HepG2 (cell line): ENCODE results near the gene CA10. TPM values are rescaled to one million over a fixed set of nuclear protein-coding genes. Genes with fewer than 3 reads are reported as not detected.

Source experiments
- ATAC-seq: fragments of 200-7000 bp; cut with Tn5 transposase; 3 replicates; pipeline ENCODE4 v1.9.1; 2020; ENCODE audit warnings: mild to moderate bottlenecking, moderate library complexity
- BruUV-seq: library from RNA; stranded (reverse); fragments of 400-500 nt; replicated peaks from 2 replicates; lab custom pipeline; 2021; lab: Mats Ljungman, UMichigan
- CTCF ChIA-PET: fragments of 300-600 bp; formaldehyde crosslinking; extraction: SDS; loops from one replicate; lab custom pipeline; 2021; ENCODE audit warnings: low total read pairs, inconsistent platforms, low intra/inter-chr PET ratio; lab: Yijun Ruan, JAX
- POLR2A ChIA-PET: fragments of 350-600 bp; sonication (Branson Sonifier 250); formaldehyde crosslinking; loops from one replicate; lab custom pipeline; 2020; ENCODE audit warnings: antibody characterized with exemption, inconsistent platforms; lab: Yijun Ruan, JAX
- DNase-seq: peaks from one replicate; pipeline ENCODE4 v3.0.0-alpha.2; 2015; ENCODE audit warnings: low spot score
- FAIRE-seq: peaks from 3 replicates; lab custom pipeline; 2011; peaks lifted over from hg19 to GRCh38; lab: Jason Lieb, UNC
- H2AFZ ChIP-seq: one replicate; pipeline ENCODE4 v1.6.1; 2011; ENCODE audit warnings: low read length, inconsistent platforms
- H3K27ac ChIP-seq: fragments of 300-600 bp; 3 replicates; pipeline ENCODE4 v1.8.0; 2011; ENCODE audit warnings: mixed run types, mild to moderate bottlenecking, mixed read lengths, low read length, inconsistent platforms; ENCODE audit not compliant: insufficient read depth; ENCODE audit errors: extremely low read length
- H3K27me3 ChIP-seq, 2 experiments: fragments of 200-600 bp in 1 of 2; 2 replicates in 1 of 2; 3 replicates in 1 of 2; pipeline versions ENCODE4 v1.6.0 to v1.8.0; 2011; ENCODE audit warnings: low read length in 2 of 2, mild to moderate bottlenecking in 2 of 2, moderate library complexity in 2 of 2, inconsistent platforms in 1 of 2; ENCODE audit not compliant: insufficient read depth in 2 of 2, control insufficient read depth in 1 of 2
- H3K36me3 ChIP-seq, 2 experiments: fragments of 200-600 bp in 1 of 2; replicated peaks in 1 of 2; 2 replicates in 1 of 2; 3 replicates in 1 of 2; pipeline versions ENCODE4 v1.5.1 to v1.8.0; 2011; ENCODE audit warnings: low read length in 2 of 2, inconsistent platforms in 1 of 2; ENCODE audit not compliant: insufficient read depth in 2 of 2, control insufficient read depth in 1 of 2
- H3K4me1 ChIP-seq: 2 replicates; pipeline ENCODE4 v1.5.1; 2012; ENCODE audit warnings: low read length, inconsistent platforms; ENCODE audit not compliant: insufficient read depth
- H3K4me2 ChIP-seq: 2 replicates; pipeline ENCODE4 v1.6.0; 2011; ENCODE audit warnings: low read depth, low read length, inconsistent platforms
- H3K4me3 ChIP-seq, 3 experiments: fragments of 200-600 bp in 1 of 3; sonication (generic), shearing (Covaris generic) in 1 of 3; replicated peaks in 1 of 3; 2 replicates each; pipeline ENCODE4 v1.5.1; 2011 to 2016; ENCODE audit warnings: low read length in 3 of 3, inconsistent platforms in 2 of 3, low read depth in 2 of 3, mild to moderate bottlenecking in 2 of 3, control low read depth in 1 of 3, mixed read lengths in 1 of 3; ENCODE audit not compliant: insufficient read depth in 1 of 3
- H3K79me2 ChIP-seq: one replicate; pipeline ENCODE4 v1.6.1; 2011; ENCODE audit warnings: low read length, inconsistent platforms; ENCODE audit not compliant: insufficient read depth
- H3K9ac ChIP-seq: 2 replicates; pipeline ENCODE4 v1.6.0; 2011; ENCODE audit warnings: mild to moderate bottlenecking, low read depth, low read length, inconsistent platforms; ENCODE audit not compliant: insufficient read depth
- H3K9me3 ChIP-seq: 2 replicates; pipeline ENCODE4 v1.5.1; 2012; ENCODE audit warnings: mild to moderate bottlenecking, low read length
- H4K20me1 ChIP-seq: 2 replicates; pipeline ENCODE4 v1.6.0; 2011; ENCODE audit warnings: inconsistent platforms, mild to moderate bottlenecking, low read length, moderate library complexity; ENCODE audit not compliant: insufficient read depth
- BORCS8-MEF2B ChIP-seq: sonication (generic); formaldehyde crosslinking; IDR thresholded peaks from 2 replicates; pipeline ENCODE4 v1.8.0; 2022; ENCODE audit warnings: mild to moderate bottlenecking, missing genetic modification reagents
- CEBPB ChIP-seq: IDR thresholded peaks from 2 replicates; pipeline ENCODE4 v1.6.1; 2011; ENCODE audit warnings: low read depth, low read length, improper control_type of control experiment, borderline replicate concordance
- HOXA7 ChIP-seq: sonication (generic); formaldehyde crosslinking; IDR thresholded peaks from 2 replicates; pipeline ENCODE4 v1.8.1; 2022; ENCODE audit warnings: mild to moderate bottlenecking, missing genetic modification reagents, moderate library complexity
- IRF2 ChIP-seq: IDR thresholded peaks from 2 replicates; pipeline ENCODE4 v1.6.1; 2018; ENCODE audit warnings: missing genetic modification reagents, missing compliant biosample characterization
- NFE2L1 ChIP-seq: sonication (generic); formaldehyde crosslinking; IDR thresholded peaks from 2 replicates; pipeline ENCODE4 v1.4.0; 2020; ENCODE audit warnings: missing genetic modification reagents, mild to moderate bottlenecking, borderline replicate concordance
- RELA ChIP-seq: sonication (generic); formaldehyde crosslinking; IDR thresholded peaks from 2 replicates; pipeline ENCODE4 v1.4.0; 2020; ENCODE audit warnings: missing genetic modification reagents
- SMAD1 ChIP-seq: sonication (generic); formaldehyde crosslinking; IDR thresholded peaks from 2 replicates; pipeline ENCODE4 v1.4.0; 2020; ENCODE audit warnings: missing genetic modification reagents, low read depth, mild to moderate bottlenecking, borderline replicate concordance
- THYN1 ChIP-seq: sonication (generic); formaldehyde crosslinking; IDR thresholded peaks from 2 replicates; pipeline ENCODE4 v1.8.1; 2023; ENCODE audit warnings: low read depth, mild to moderate bottlenecking, moderate library complexity, missing genetic modification reagents, borderline replicate concordance
- ZFP1 ChIP-seq: IDR thresholded peaks from 2 replicates; pipeline ENCODE4 v1.6.1; 2016
- ZNF839 ChIP-seq: sonication (generic); formaldehyde crosslinking; IDR thresholded peaks from 2 replicates; pipeline ENCODE4 v1.4.0; 2020; ENCODE audit warnings: missing genetic modification reagents, mild to moderate bottlenecking, borderline replicate concordance
- WGBS: methylation state at CpG from one replicate; pipeline ENCODE4 v1.1.6; 2017; ENCODE audit warnings: low lambda C conversion rate; 5-methylcytosine and 5-hydroxymethylcytosine counted together
- in situ Hi-C: cut with HindIII; loops from 2 replicates; pipeline ENCODE4 v1.10.0; 2017; ENCODE audit warnings: low pct_unique_long_range_greater_than_20kb; ENCODE audit not compliant: extremely low pct_ligation_motif_present
- intact Hi-C: fragments of 100-400 bp; cut with micrococcal nuclease; formaldehyde crosslinking; loops from one replicate; pipeline ENCODE4 v1.10.0; 2022; ENCODE audit not compliant: unreplicated experiment
- polyA plus RNA-seq, 8 experiments: library from polyadenylated mRNA; depleted of rRNA in 3 of 8; stranded (reverse) in 7 of 8; unstranded in 1 of 8; fragments of >200 nt; fragmentation: Illumina TruSeq in 4 of 8; extraction: Trizol in 4 of 8; gene quantifications; 2 replicates each; pipeline versions ENCODE4 v1.2.1 to v1.2.3, GENCODE V29; 2011 to 2016; ENCODE audit warnings: low read depth in 4 of 8, missing spikeins in 1 of 8, mixed read lengths in 1 of 8; ENCODE audit not compliant: insufficient read depth in 1 of 8
- total RNA-seq, 5 experiments: library from RNA; depleted of rRNA; stranded (reverse); fragments of >200 nt; fragmentation: Illumina TruSeq; extraction: Trizol; gene quantifications; 2 replicates each; pipeline ENCODE4 v1.2.3, GENCODE V29; 2016; ENCODE audit warnings: low read depth in 1 of 5

The CA10 gene
- total and polyA plus RNA-seq, 2 of the 13 experiments (the other 11 are each of a cell fraction or from before 2014, with no cell fraction given), result not detected

DNA sequence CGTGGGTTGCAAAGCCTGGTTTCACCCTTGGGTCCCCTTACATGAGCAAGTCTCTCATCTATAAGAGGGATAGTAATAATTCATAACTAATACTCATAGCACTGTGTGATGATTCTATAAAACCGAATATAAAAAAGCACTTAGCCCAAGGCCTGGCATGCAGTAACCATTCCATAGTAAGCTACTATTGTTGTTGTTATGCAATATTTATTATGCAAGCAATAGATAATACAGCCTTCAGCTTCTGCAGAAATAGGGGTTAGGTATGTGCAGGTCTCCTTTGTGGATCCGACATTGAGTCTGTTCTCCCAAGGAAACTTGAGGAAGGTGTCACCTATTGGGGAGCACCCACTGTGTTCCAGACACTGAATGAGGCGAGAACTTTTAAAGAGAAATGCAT, 497.1 kb downstream of the CA10 start:
- Histone ChIP-seq H4K20me1 (no peaks in the 10 kb centered on the region), H3K27me3 (no peaks in the 10 kb centered on the region), H3K4me2 (no peak overlapping the region), H2AFZ (no peak overlapping the region), H3K79me2 (no peaks in the 10 kb centered on the region), H3K27ac (no peak overlapping the region), H3K4me3 (no peak overlapping the region), H3K4me1 (no peaks in the 10 kb centered on the region), H3K9me3 (no peaks in the 10 kb centered on the region), H3K9ac (no peak overlapping the region), H3K36me3 (no peaks in the 10 kb centered on the region)
- DNase-seq (no peak), ATAC-seq (no peak), FAIRE-seq (no peak)
- intact Hi-C loops (no loop called here), in situ Hi-C loops (no loop called here)
- CTCF ChIA-PET, result no interaction called here
- 3% methylated on average over 4 of the region's 4 CpGs for WGBS
- no peak for TF ChIP-seq BORCS8-MEF2B
- peak; percentile 19; the same call in 1 of the 2 replicates for TF ChIP-seq CEBPB
- POLR2A ChIA-PET, result no interaction called here
- BruUV-seq, result no TSS peak

- intact Hi-C loops, result no loop called here
Measured at GRCh38 chr17:51660266-51660665, 498.2 kb downstream of the CA10 start.

More at GRCh38 chr17:51660266-51660665, 498.2 kb downstream of the CA10 start:
- Histone ChIP-seq H3K27ac (no peak overlapping the region), H4K20me1 (no peaks in the 10 kb centered on the region), H3K27me3 (no peaks in the 10 kb centered on the region; a peak in 1 of 5 replicates), H3K9me3 (no peaks in the 10 kb centered on the region), H3K4me2 (no peak overlapping the region), H3K4me1 (no peaks in the 10 kb centered on the region), H3K9ac (no peak overlapping the region), H3K4me3 (no peak overlapping the region), H3K36me3 (no peaks in the 10 kb centered on the region), H3K79me2 (no peaks in the 10 kb centered on the region), H2AFZ (no peak overlapping the region)
- no peak for DNase-seq
- 4% methylated on average over 4 of the region's 4 CpGs for WGBS
- no peak for FAIRE-seq
- ChIA-PET CTCF (no interaction called here), POLR2A (no interaction called here)
- no peak for TF ChIP-seq ZNF839 (CRISPR knock-in tag)
- TF ChIP-seq RELA, result no peak
- TF ChIP-seq HOXA7 (CRISPR knock-in tag), result no peak
- TF ChIP-seq IRF2 (CRISPR knock-in tag), result no peak
- TF ChIP-seq SMAD1 (CRISPR knock-in tag), result no peak
- no peak for TF ChIP-seq THYN1
- TF ChIP-seq ZFP1 (CRISPR knock-in tag), result no peak
- no peak for TF ChIP-seq NFE2L1
- in situ Hi-C loops, result no loop called here
- BruUV-seq, result no TSS peak
- ATAC-seq, result no peak
